KG1 (cell line): Measurements from ENCODE around the gene SLC49A4.

Experiments
- DNase-seq: peaks from one replicate; lab custom pipeline; 2025; lab: John Stamatoyannopoulos, UW

Gene SLC49A4

DNA sequence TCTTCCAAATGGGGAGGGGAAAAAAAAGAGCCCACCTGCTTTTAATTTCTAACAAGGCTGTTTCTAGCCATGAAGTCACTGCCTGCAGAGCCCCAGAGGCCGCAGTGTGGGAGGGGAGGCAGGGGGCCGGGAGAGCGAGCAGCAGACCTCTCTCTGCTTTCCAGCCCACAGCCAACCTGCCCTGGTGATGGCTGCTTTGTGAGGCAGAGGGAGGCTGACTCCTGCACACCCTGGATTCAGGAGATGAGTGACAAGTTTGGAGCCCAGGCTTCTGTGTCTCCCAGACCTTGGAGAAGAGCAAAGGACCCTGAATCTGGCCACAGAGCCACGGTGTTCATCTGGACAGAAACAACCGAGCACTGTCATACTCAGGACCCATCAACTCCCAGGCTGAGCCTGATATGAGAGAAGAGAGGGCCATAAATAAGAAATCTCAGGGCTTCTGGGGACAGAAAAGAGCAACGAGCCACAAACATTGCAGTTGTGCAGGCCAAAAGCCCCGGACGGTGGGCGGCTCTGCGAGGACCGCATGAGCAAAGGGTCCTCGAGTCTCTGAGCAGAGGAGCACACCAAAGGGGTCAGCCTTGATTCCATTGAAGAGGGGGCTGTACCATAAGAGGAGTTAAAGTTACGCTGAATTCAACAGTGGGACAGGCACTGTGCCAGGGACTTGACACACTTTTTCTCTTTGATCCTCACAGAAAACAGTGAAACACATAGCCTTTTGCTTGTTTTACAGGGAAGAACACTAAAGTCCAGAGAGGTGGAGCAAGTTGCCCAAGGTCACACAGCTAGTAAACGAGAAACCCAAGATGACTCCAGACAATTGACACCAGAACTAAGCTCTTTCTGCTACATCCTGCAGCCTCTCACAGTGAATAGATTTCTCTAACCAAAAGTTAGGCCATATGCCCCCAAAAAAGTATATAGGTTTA, 135.5 kb downstream of the SLC49A4 start:
- DNase-seq: no peak
